Umbilical cord (tissue), 2 donors: Measurements from ENCODE around the gene TEX11. TPM values are rescaled to one million over a fixed set of nuclear protein-coding genes. Genes with fewer than 3 reads are reported as not detected.

ENCODE experiments used
- DNase-seq: peaks from one replicate; pipeline ENCODE4 v3.0.0-alpha.2; 2015; ENCODE audit warnings: low spot score
- total RNA-seq: library from RNA; depleted of rRNA; stranded (reverse); fragments of >200 nt; gene quantifications from one replicate; pipeline ENCODE4 v1.2.3, GENCODE V29; 2014; ENCODE audit warnings: low replicate concordance; ENCODE audit not compliant: insufficient read depth

Gene TEX11
- total RNA-seq, 1 donor from 2014 or later = not detected

- no peak for DNase-seq
Observed at GRCh38 chrX:70498129-70498528, 410.4 kb downstream of the TEX11 start.

GRCh38 chrX:70497026-70497425 lies 411.5 kb downstream of the TEX11 start:
- no peak for DNase-seq

- DNase-seq = no peak
Observed at GRCh38 chrX:70496491-70496890, 412.0 kb downstream of the TEX11 start.

GRCh38 chrX:70494441-70494840 lies 414.1 kb downstream of the TEX11 start:
- no peak for DNase-seq

- no peak for DNase-seq
Observed at GRCh38 chrX:70488856-70489255, 419.7 kb downstream of the TEX11 start.

GRCh38 chrX:70485466-70485865 lies 423.0 kb downstream of the TEX11 start:
- no peak for DNase-seq

- DNase-seq = no peak
Observed at GRCh38 chrX:70482300-70482699, 426.2 kb downstream of the TEX11 start.

- no peak for DNase-seq
Observed at GRCh38 chrX:70481471-70482270, 426.8 kb downstream of the TEX11 start.

GRCh38 chrX:70480660-70481018 lies 427.9 kb downstream of the TEX11 start:
- peak; percentile 86 for DNase-seq

- no peak for DNase-seq
Observed at GRCh38 chrX:70479922-70480659, 428.4 kb downstream of the TEX11 start.

GRCh38 chrX:70479247-70479921 lies 429.1 kb downstream of the TEX11 start:
- peak; percentile 61 for DNase-seq

Other genes with a start within 250 kb of the TEX11 start
- gene SLC7A3, start 22.4 kb upstream of the TEX11 start, total RNA-seq = 0.24 TPM
- 54.7 TPM for gene SNX12, start 159.6 kb upstream of the TEX11 start, total RNA-seq
- gene FOXO4, start 187.1 kb upstream of the TEX11 start, total RNA-seq = 13.5 TPM
- gene CXorf65, start 198.0 kb upstream of the TEX11 start, total RNA-seq = not detected
- gene IL2RG, start 202.9 kb upstream of the TEX11 start, total RNA-seq = 0.96 TPM
- 14.0 TPM for gene MED12, start 209.9 kb upstream of the TEX11 start, total RNA-seq
- 6.7 TPM for gene NLGN3, start 236.1 kb upstream of the TEX11 start, total RNA-seq